ENCODE results near the gene CLDN22.

- TF ChIP-seq EZH2 (IDR thresholded peaks at IDR 0.05; ENCODE audit: borderline replicate concordance, insufficient read depth, low read depth, low read length, poor library complexity, severe bottlenecking) (no peak), CTCF (IDR thresholded peaks at IDR 0.05) (no peak)
Observed at GRCh38 chr4:183287309-183287659, 32.8 kb downstream of the CLDN22 start.

All from B cell (primary cell).